Neural cell (in vitro differentiated cells): ENCODE data around the gene ST6GAL1. TPM values are rescaled to one million over a fixed set of nuclear protein-coding genes. Genes with fewer than 3 reads are reported as not detected.

ENCODE experiments used
- H2AFZ ChIP-seq: fragments of 200-600, 300-800 bp; sonication (generic), shearing (Covaris generic); 2 replicates; pipeline ENCODE4 v1.6.0; 2014; ENCODE audit warnings: low read depth, mild to moderate bottlenecking, antibody characterized with exemption, low read length, moderate library complexity
- H3F3A ChIP-seq: fragments of 200-600 bp; shearing (Covaris generic); 2 replicates; pipeline ENCODE4 v1.6.1; 2016; ENCODE audit warnings: mild to moderate bottlenecking, moderate library complexity, mixed read lengths, antibody characterized with exemption, low read length; ENCODE audit not compliant: insufficient read depth, poor library complexity, severe bottlenecking
- H3K27ac ChIP-seq: fragments of 200-600, 300-800 bp; sonication (generic), shearing (Covaris generic); 2 replicates; pipeline ENCODE4 v1.5.1; 2014; ENCODE audit warnings: mild to moderate bottlenecking, low read length, moderate library complexity
- H3K27me3 ChIP-seq: fragments of 300-800, 200-600 bp; sonication (generic), shearing (Covaris generic); 2 replicates; pipeline ENCODE4 v1.6.0; 2014; ENCODE audit warnings: mild to moderate bottlenecking, low read depth, low read length, moderate library complexity; ENCODE audit not compliant: insufficient read depth
- H3K36me3 ChIP-seq: fragments of 300-800, 200-600 bp; sonication (generic), shearing (Covaris generic); 2 replicates; pipeline ENCODE4 v1.5.1; 2014; ENCODE audit warnings: mild to moderate bottlenecking, antibody characterized with exemption, low read length, moderate library complexity; ENCODE audit not compliant: insufficient read depth
- H3K4me2 ChIP-seq: fragments of 300-800, 200-600 bp; sonication (generic), shearing (Covaris generic); 2 replicates; pipeline ENCODE4 v1.6.0; 2014; ENCODE audit warnings: mild to moderate bottlenecking, low read length
- H3K4me3 ChIP-seq: fragments of 300-800, 200-600 bp; sonication (generic), shearing (Covaris generic); 2 replicates; pipeline ENCODE4 v1.5.1; 2014; ENCODE audit warnings: mild to moderate bottlenecking, low read length, moderate library complexity
- H3K79me2 ChIP-seq: fragments of 200-600 bp; shearing (Covaris generic); replicated peaks from 2 replicates; pipeline ENCODE4 v1.6.0; 2014; ENCODE audit warnings: mild to moderate bottlenecking, low read length, moderate library complexity; ENCODE audit not compliant: insufficient read depth
- H3K9ac ChIP-seq: fragments of 300-800, 200-600 bp; sonication (generic), shearing (Covaris generic); 2 replicates; pipeline ENCODE4 v1.6.1; 2016; ENCODE audit warnings: mild to moderate bottlenecking, low read length, mixed read lengths
- H3K9me2 ChIP-seq: fragments of 200-600 bp; shearing (Covaris generic); 2 replicates; pipeline ENCODE4 v1.6.1; 2016; ENCODE audit warnings: mild to moderate bottlenecking, low read length, mixed read lengths; ENCODE audit not compliant: insufficient read depth
- H3K9me3 ChIP-seq: fragments of 200-600, 300-800 bp; sonication (generic), shearing (Covaris generic); 2 replicates; pipeline ENCODE4 v1.6.1; 2016; ENCODE audit warnings: mild to moderate bottlenecking, mixed run types, low read length, moderate library complexity, mixed read lengths
- H4K20me1 ChIP-seq: fragments of 200-600 bp; shearing (Covaris generic); 2 replicates; pipeline ENCODE4 v1.6.1; 2016; ENCODE audit warnings: mild to moderate bottlenecking, mixed run types; ENCODE audit not compliant: insufficient read depth
- CTCF ChIP-seq: fragments of 450-650 bp; IDR thresholded peaks from 2 replicates; pipeline ENCODE4 v1.5.1; 2014; ENCODE audit warnings: antibody characterized with exemption, mild to moderate bottlenecking, moderate library complexity; ENCODE audit not compliant: poor library complexity, severe bottlenecking
- EP300 ChIP-seq: fragments of 450-650 bp; conservative IDR thresholded peaks from 2 replicates; pipeline ENCODE4 v1.6.1; 2014; ENCODE audit warnings: antibody characterized with exemption, mild to moderate bottlenecking, moderate library complexity; ENCODE audit not compliant: poor library complexity, severe bottlenecking
- EZH2 ChIP-seq: fragments of 200-600, 300-800 bp; shearing (Covaris generic), sonication (generic); IDR thresholded peaks from 2 replicates; pipeline ENCODE4 v1.6.1; 2014; ENCODE audit warnings: antibody characterized with exemption, low read length, borderline replicate concordance, mild to moderate bottlenecking; ENCODE audit not compliant: insufficient read depth, poor library complexity, severe bottlenecking
- MXI1 ChIP-seq: fragments of 450-650 bp; conservative IDR thresholded peaks from 2 replicates; pipeline ENCODE4 v1.6.1; 2014; ENCODE audit warnings: antibody characterized with exemption, mild to moderate bottlenecking; ENCODE audit not compliant: poor library complexity, severe bottlenecking
- POLR2AphosphoS5 ChIP-seq: IDR thresholded peaks from 2 replicates; pipeline ENCODE4 v1.6.1; 2012
- RAD21 ChIP-seq: fragments of 450-650 bp; conservative IDR thresholded peaks from 2 replicates; pipeline ENCODE4 v1.6.1; 2014; ENCODE audit warnings: antibody characterized with exemption, mild to moderate bottlenecking, moderate library complexity
- REST ChIP-seq: IDR thresholded peaks from 2 replicates; pipeline ENCODE4 v1.6.1; 2012; ENCODE audit warnings: borderline replicate concordance
- SMC3 ChIP-seq: fragments of 450-650 bp; conservative IDR thresholded peaks from 2 replicates; pipeline ENCODE4 v1.6.1; 2014; ENCODE audit warnings: antibody characterized with exemption, mild to moderate bottlenecking, moderate library complexity; ENCODE audit not compliant: poor library complexity
- TAF1 ChIP-seq: IDR thresholded peaks from 2 replicates; pipeline ENCODE4 v1.6.1; 2012; ENCODE audit warnings: low read depth
- polyA plus RNA-seq: library from polyadenylated mRNA; depleted of rRNA; stranded (reverse); fragments of >200 nt; gene quantifications from 2 replicates; pipeline ENCODE4 v1.2.3, GENCODE V29; 2014

The ST6GAL1 gene
- polyA plus RNA-seq, 1 donor from 2014 or later = 17.6 TPM

GRCh38 chr3:187036394-187036793 lies 106.1 kb downstream of the ST6GAL1 start:
- H3K4me2 ChIP-seq = no peak overlapping the region
- no peak overlapping the region for H2AFZ ChIP-seq
- H3F3A ChIP-seq = no peaks in the 10 kb centered on the region
- no peak overlapping the region for H3K27ac ChIP-seq
- TF ChIP-seq RAD21 = no peak
- TF ChIP-seq SMC3 = no peak
- TF ChIP-seq REST = no peak
- TF ChIP-seq TAF1 = no peak
- TF ChIP-seq CTCF = no peak
- TF ChIP-seq MXI1 = no peak
- TF ChIP-seq POLR2AphosphoS5 = no peak
- no peak for TF ChIP-seq EZH2
- TF ChIP-seq EP300 = no peak
- H3K36me3 ChIP-seq = no peaks in the 10 kb centered on the region
- H4K20me1 ChIP-seq = no peaks in the 10 kb centered on the region
- H3K9ac ChIP-seq = no peak overlapping the region
- H3K4me3 ChIP-seq = no peak overlapping the region
- H3K9me2 ChIP-seq = no peaks in the 10 kb centered on the region
- H3K27me3 ChIP-seq = no peaks in the 10 kb centered on the region
- no peaks in the 10 kb centered on the region for H3K9me3 ChIP-seq
- H3K79me2 ChIP-seq = no peaks in the 10 kb centered on the region

- Histone ChIP-seq H3K27ac (no peak overlapping the region), H3K4me2 (no peak overlapping the region), H3K9ac (no peak overlapping the region), H4K20me1 (no peaks in the 10 kb centered on the region), H3K27me3 (no peaks in the 10 kb centered on the region), H3K79me2 (no peaks in the 10 kb centered on the region), H3K36me3 (no peaks in the 10 kb centered on the region), H2AFZ (no peak overlapping the region), H3F3A (no peaks in the 10 kb centered on the region), H3K4me3 (no peak overlapping the region), H3K9me3 (no peaks in the 10 kb centered on the region), H3K9me2 (no peaks in the 10 kb centered on the region)
- TF ChIP-seq REST (no peak), TAF1 (no peak), POLR2AphosphoS5 (no peak), CTCF (no peak)
Observed at GRCh38 chr3:187039100-187039722, 108.9 kb downstream of the ST6GAL1 start.
